Esophagus muscularis mucosa (tissue), 4 donors: Measurements from ENCODE around the gene RTCA.

Source experiments
- EP300 ChIP-seq: sonication (generic); formaldehyde crosslinking; IDR thresholded peaks from one replicate; pipeline ENCODE4 v1.6.1; 2017; ENCODE audit warnings: antibody characterized with exemption
- POLR2A ChIP-seq: fragments of 450-650 bp; IDR thresholded peaks from one replicate; pipeline ENCODE4 v1.6.1; 2017; ENCODE audit warnings: antibody characterized with exemption, moderate library complexity, mild to moderate bottlenecking, low read depth
- POLR2AphosphoS5 ChIP-seq, 2 donors: sonication (generic); formaldehyde crosslinking; IDR thresholded peaks; one replicate each; pipeline ENCODE4 v1.6.1; 2017; ENCODE audit warnings: antibody characterized with exemption in 2 of 2
- TF ChIP-seq, protein P1 (sequence below), 3 experiments: fragments of 200-600 bp in 2 of 3; fragments of 450-650 bp in 1 of 3; sonication (generic) in 2 of 3; IDR thresholded peaks; one replicate each; pipeline ENCODE4 v1.5.1; 2017 to 2019; ENCODE audit warnings: antibody characterized with exemption in 3 of 3, mild to moderate bottlenecking in 2 of 3, moderate library complexity in 1 of 3

DNA sequence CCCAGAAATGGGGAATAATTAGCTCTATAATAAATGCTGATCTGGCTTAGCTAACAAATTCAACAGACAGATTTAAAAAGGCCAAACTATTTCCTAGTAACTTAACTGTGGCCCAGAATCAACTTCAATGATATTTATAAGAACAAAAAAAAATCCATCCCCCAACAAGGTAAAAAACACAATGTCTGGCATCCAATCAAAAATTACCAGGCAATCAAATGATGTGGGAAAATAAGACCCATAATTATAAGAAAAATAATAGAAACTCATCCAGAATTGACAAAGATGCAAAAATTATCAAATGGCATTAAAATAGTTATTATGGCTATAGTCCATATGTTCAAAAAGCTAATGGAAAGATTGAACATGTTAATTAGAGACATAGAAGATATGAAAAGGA lies 43.8 kb downstream of the RTCA start:
- no peak for TF ChIP-seq POLR2AphosphoS5 (IDR thresholded peaks at IDR 0.05)
- TF ChIP-seq, protein P1, sequence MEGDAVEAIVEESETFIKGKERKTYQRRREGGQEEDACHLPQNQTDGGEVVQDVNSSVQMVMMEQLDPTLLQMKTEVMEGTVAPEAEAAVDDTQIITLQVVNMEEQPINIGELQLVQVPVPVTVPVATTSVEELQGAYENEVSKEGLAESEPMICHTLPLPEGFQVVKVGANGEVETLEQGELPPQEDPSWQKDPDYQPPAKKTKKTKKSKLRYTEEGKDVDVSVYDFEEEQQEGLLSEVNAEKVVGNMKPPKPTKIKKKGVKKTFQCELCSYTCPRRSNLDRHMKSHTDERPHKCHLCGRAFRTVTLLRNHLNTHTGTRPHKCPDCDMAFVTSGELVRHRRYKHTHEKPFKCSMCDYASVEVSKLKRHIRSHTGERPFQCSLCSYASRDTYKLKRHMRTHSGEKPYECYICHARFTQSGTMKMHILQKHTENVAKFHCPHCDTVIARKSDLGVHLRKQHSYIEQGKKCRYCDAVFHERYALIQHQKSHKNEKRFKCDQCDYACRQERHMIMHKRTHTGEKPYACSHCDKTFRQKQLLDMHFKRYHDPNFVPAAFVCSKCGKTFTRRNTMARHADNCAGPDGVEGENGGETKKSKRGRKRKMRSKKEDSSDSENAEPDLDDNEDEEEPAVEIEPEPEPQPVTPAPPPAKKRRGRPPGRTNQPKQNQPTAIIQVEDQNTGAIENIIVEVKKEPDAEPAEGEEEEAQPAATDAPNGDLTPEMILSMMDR (IDR thresholded peaks at IDR 0.05): no peak
- TF ChIP-seq POLR2A: no peak
- no peak for TF ChIP-seq EP300
